B cell (primary cell): ENCODE data around the gene ABHD14A. TPM values are rescaled to one million over a fixed set of nuclear protein-coding genes. Genes with fewer than 3 reads are reported as not detected.
A peak's percentile ranks its signal among the peaks of the same experiment; 100 is the strongest.

Experiments
- ATAC-seq: fragments of 200-7000 bp; cut with Tn5 transposase; one replicate; pipeline ENCODE4 v1.10.0; 2021; ENCODE audit warnings: low read depth, mild to moderate bottlenecking, moderate number of reproducible peaks, moderate library complexity
- CTCF ChIA-PET: fragments of 350-600 bp; sonication (Branson Sonifier 250); formaldehyde crosslinking; loops from one replicate; lab custom pipeline; 2021; ENCODE audit warnings: antibody characterized with exemption, inconsistent platforms; lab: Charles Lee
- POLR2A ChIA-PET: fragments of 350-600 bp; sonication (Branson Sonifier 250); formaldehyde crosslinking; loops from one replicate; lab custom pipeline; 2021; ENCODE audit warnings: antibody characterized with exemption; lab: Charles Lee
- DNase-seq: peaks from one replicate; pipeline ENCODE4 v3.0.0; 2013
- H2AFZ ChIP-seq: 2 replicates; pipeline ENCODE4 v1.6.1; 2012; ENCODE audit warnings: mild to moderate bottlenecking, low read depth, low read length; ENCODE audit not compliant: insufficient read depth, poor library complexity, severe bottlenecking
- H3K27ac ChIP-seq, 2 donors: 1 replicate in 1 of 2; 2 replicates in 1 of 2; pipeline ENCODE4 v1.5.1; 2012 to 2013; ENCODE audit warnings: low read length in 2 of 2, mild to moderate bottlenecking in 2 of 2, moderate library complexity in 1 of 2
- H3K27me3 ChIP-seq, 4 experiments: fragments of 200-600 bp in 1 of 4; sonication (generic) in 1 of 4; replicated peaks in 1 of 4; 1 replicate in 2 of 4; 2 replicates in 2 of 4; pipeline versions ENCODE4 v1.6.1 to v1.7.0; 2013 to 2016; ENCODE audit warnings: low read length in 3 of 4, mild to moderate bottlenecking in 2 of 4, mixed read lengths in 1 of 4, moderate library complexity in 1 of 4; ENCODE audit not compliant: insufficient read depth in 4 of 4, control insufficient read depth in 3 of 4; ENCODE audit errors: control extremely low read depth in 1 of 4
- H3K36me3 ChIP-seq, 2 experiments: replicated peaks in 1 of 2; 1 replicate in 1 of 2; 2 replicates in 1 of 2; pipeline versions ENCODE4 v1.6.1 to v1.7.1; 2013; ENCODE audit warnings: low read length in 1 of 2; ENCODE audit not compliant: insufficient read depth in 2 of 2, control insufficient read depth in 1 of 2; ENCODE audit errors: control extremely low read depth in 1 of 2, extremely low read depth in 1 of 2
- H3K4me1 ChIP-seq, 2 donors: fragments of 200-600 bp in 1 of 2; sonication (generic) in 1 of 2; 1 replicate in 1 of 2; 2 replicates in 1 of 2; pipeline versions ENCODE4 v1.5.1 to v1.6.1; 2013 to 2017; ENCODE audit warnings: low read length in 2 of 2; ENCODE audit not compliant: control insufficient read depth in 2 of 2, insufficient read depth in 2 of 2
- H3K4me2 ChIP-seq: replicated peaks from 2 replicates; pipeline ENCODE3; 2012; ENCODE audit warnings: mild to moderate bottlenecking, low read depth, low read length; ENCODE audit not compliant: poor library complexity, severe bottlenecking
- H3K4me3 ChIP-seq, 5 experiments: fragments of 200-600 bp in 1 of 5; sonication (generic) in 1 of 5; 1 replicate in 3 of 5; 2 replicates in 2 of 5; pipeline versions ENCODE4 v1.5.1 to v1.7.0; 2011 to 2016; ENCODE audit warnings: low read length in 4 of 5, mild to moderate bottlenecking in 4 of 5, low read depth in 2 of 5, control low read depth in 1 of 5, moderate library complexity in 1 of 5; ENCODE audit not compliant: insufficient read depth in 1 of 5; ENCODE audit errors: control extremely low read depth in 1 of 5, extremely low read depth in 1 of 5
- H3K79me2 ChIP-seq: fragments of 200-600 bp; sonication (generic); one replicate; pipeline ENCODE4 v1.6.0; 2016; ENCODE audit warnings: low read length; ENCODE audit not compliant: control insufficient read depth, insufficient read depth
- H3K9ac ChIP-seq: fragments of 200-600 bp; sonication (generic); 2 replicates; pipeline ENCODE4 v1.6.1; 2017; ENCODE audit warnings: mild to moderate bottlenecking, low read length, moderate library complexity
- H3K9me3 ChIP-seq, 3 donors: one replicate each; pipeline versions ENCODE4 v1.6.1 to v1.7.1; 2013; ENCODE audit warnings: low read length in 2 of 3; ENCODE audit not compliant: control insufficient read depth in 2 of 3, insufficient read depth in 1 of 3; ENCODE audit errors: control extremely low read depth in 1 of 3
- H4K20me1 ChIP-seq: 2 replicates; pipeline ENCODE4 v1.6.0; 2012; ENCODE audit warnings: mild to moderate bottlenecking, low read length; ENCODE audit not compliant: insufficient read depth, control insufficient read depth, poor library complexity, severe bottlenecking
- H3K27ac Mint-ChIP-seq: one replicate; pipeline ENCODE4 v1.8.0; 2021; ENCODE audit warnings: mixed read lengths
- H3K27me3 Mint-ChIP-seq: one replicate; pipeline ENCODE4 v1.8.0; 2021; ENCODE audit warnings: mixed read lengths
- H3K4me1 Mint-ChIP-seq: one replicate; pipeline ENCODE4 v1.8.0; 2021; ENCODE audit warnings: mixed read lengths
- H3K4me3 Mint-ChIP-seq: one replicate; pipeline ENCODE4 v1.8.0; 2021; ENCODE audit warnings: mixed read lengths
- H3K9me3 Mint-ChIP-seq: one replicate; pipeline ENCODE4 v1.8.0; 2022; ENCODE audit warnings: mixed read lengths; ENCODE audit not compliant: insufficient read depth
- EZH2 ChIP-seq: IDR thresholded peaks from 2 replicates; pipeline ENCODE4 v1.6.1; 2012; ENCODE audit warnings: borderline replicate concordance, low read depth, mild to moderate bottlenecking, moderate library complexity, low read length; ENCODE audit not compliant: insufficient read depth, poor library complexity, severe bottlenecking
- WGBS: methylation state at CpG from one replicate; pipeline ENCODE4 v1.1.5; 2013; ENCODE audit warnings: missing lambda C conversion rate; ENCODE audit not compliant: insufficient coverage; 5-methylcytosine and 5-hydroxymethylcytosine counted together
- intact Hi-C: fragments of 100-400 bp; cut with micrococcal nuclease; formaldehyde crosslinking; loops from one replicate; pipeline ENCODE4 v1.10.0; 2022
- polyA plus RNA-seq: library from polyadenylated mRNA; depleted of rRNA; stranded (reverse); fragments of >200 nt; gene quantifications from 2 replicates; pipeline ENCODE4 v1.2.3, GENCODE V29; 2012
- total RNA-seq, 2 donors: library from RNA; stranded (reverse); fragments of 120-200 nt in 1 of 2; gene quantifications; 1 replicate in 1 of 2; 2 replicates in 1 of 2; pipeline versions ENCODE4 v1.2.3 to v1.2.4, GENCODE V29; 2013 to 2022
- TF ChIP-seq, protein P1 (sequence below): fragments of 200-600 bp; IDR thresholded peaks from one replicate; pipeline ENCODE4 v1.8.0; 2022; ENCODE audit warnings: antibody characterized with exemption, mild to moderate bottlenecking

The ABHD14A gene
- total and polyA plus RNA-seq, 2 donors (not counting 1 experiment from before 2014, with no cell fraction given) = 11.9 to 28.8 TPM

DNA sequence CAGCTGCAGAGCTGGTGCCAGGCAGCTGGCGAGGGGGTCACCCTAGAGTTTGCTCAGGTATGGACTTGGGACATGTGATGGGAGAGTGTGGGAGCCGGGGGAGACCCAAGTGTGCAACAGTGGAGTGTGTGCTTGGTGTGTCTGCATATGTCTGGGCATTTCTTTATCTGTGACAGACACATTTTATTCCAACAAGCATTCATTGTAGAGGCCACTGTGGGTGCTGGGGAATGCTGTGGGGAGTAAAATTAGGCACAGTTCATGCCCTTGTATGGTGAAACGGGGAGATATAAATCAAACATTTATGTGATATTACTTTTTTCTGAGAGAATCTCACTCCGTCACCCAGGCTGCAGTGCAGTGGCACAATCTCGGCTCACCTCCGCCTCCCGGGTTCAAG is 12.7 kb downstream of the ABHD14A start:
- H3K27me3 ChIP-seq = no peaks in the 10 kb centered on the region
- no peak overlapping the region for H3K9ac ChIP-seq
- TF ChIP-seq, protein P1, sequence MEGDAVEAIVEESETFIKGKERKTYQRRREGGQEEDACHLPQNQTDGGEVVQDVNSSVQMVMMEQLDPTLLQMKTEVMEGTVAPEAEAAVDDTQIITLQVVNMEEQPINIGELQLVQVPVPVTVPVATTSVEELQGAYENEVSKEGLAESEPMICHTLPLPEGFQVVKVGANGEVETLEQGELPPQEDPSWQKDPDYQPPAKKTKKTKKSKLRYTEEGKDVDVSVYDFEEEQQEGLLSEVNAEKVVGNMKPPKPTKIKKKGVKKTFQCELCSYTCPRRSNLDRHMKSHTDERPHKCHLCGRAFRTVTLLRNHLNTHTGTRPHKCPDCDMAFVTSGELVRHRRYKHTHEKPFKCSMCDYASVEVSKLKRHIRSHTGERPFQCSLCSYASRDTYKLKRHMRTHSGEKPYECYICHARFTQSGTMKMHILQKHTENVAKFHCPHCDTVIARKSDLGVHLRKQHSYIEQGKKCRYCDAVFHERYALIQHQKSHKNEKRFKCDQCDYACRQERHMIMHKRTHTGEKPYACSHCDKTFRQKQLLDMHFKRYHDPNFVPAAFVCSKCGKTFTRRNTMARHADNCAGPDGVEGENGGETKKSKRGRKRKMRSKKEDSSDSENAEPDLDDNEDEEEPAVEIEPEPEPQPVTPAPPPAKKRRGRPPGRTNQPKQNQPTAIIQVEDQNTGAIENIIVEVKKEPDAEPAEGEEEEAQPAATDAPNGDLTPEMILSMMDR = no peak
- TF ChIP-seq EZH2 = no peak
- H3K27ac Mint-ChIP-seq = no peak overlapping the region
- peaks cover 0 to 13% of the 10 kb centered on the region in 2 experiments for H3K36me3 ChIP-seq
- H3K27ac ChIP-seq = no peak overlapping the region
- H3K4me2 ChIP-seq = no peak overlapping the region
- no peaks in the 10 kb centered on the region for H3K79me2 ChIP-seq
- no peaks in the 10 kb centered on the region for H3K9me3 Mint-ChIP-seq
- intact Hi-C loops = no loop called here
- H3K4me1 ChIP-seq = peaks cover 2 to 11% of the 10 kb centered on the region in 2 donors
- H2AFZ ChIP-seq = no peak overlapping the region
- no peaks in the 10 kb centered on the region for H3K27me3 Mint-ChIP-seq
- ATAC-seq (no peak), DNase-seq (no peak)
- 95% methylated on average over 6 of the region's 7 CpGs for WGBS
- POLR2A ChIA-PET = no interaction called here
- H3K4me1 Mint-ChIP-seq = peaks cover 20% of the 10 kb centered on the region
- CTCF ChIA-PET = no interaction called here
- no peak overlapping the region for H3K4me3 ChIP-seq
- no peaks in the 10 kb centered on the region for H3K9me3 ChIP-seq
- no peak overlapping the region for H3K4me3 Mint-ChIP-seq
- peaks cover 12% of the 10 kb centered on the region for H4K20me1 ChIP-seq

DNA sequence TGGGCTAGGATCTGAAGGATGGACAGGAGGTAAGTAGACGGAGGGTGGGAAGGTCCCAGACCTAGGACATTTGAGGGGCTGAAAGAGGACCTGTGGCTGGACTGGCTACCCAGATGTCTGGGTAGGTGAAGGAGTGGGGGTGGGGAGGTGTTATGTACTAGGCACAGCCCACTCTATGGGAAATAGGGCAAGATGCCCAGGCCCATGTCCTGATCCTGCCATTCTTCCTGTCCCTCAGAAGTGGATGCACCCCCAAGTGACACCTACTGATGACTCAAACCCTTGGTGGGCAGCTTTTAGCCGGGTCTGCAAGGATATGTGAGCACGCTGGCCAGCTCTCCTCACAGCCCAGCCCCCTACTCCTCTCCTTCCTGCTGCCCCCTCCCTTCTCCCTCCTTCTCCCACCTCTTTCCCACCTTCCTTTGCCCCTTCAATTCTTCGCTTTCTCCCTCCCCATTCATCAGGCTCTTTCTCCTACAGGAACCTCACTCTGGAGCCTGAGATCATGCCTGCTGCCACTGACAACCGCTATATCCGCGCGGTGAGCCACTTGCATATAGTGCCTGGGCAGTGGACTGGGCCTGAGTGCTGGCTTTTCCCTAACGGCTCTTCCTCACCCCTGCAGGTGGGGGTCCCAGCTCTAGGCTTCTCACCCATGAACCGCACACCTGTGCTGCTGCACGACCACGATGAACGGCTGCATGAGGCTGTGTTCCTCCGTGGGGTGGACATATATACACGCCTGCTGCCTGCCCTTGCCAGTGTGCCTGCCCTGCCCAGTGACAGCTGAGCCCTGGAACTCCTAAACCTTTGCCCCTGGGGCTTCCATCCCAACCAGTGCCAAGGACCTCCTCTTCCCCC is 13.7 kb downstream of the ABHD14A start:
- peaks cover 0 to 15% of the 10 kb centered on the region in 2 experiments for H3K36me3 ChIP-seq
- Mint-ChIP-seq H3K27ac (peak overlapping the region; percentile 6), H3K9me3 (no peaks in the 10 kb centered on the region), H3K4me3 (no peak overlapping the region), H3K27me3 (no peaks in the 10 kb centered on the region), H3K4me1 (peaks cover 17% of the 10 kb centered on the region)
- DNase-seq = no peak
- CTCF ChIA-PET = no interaction called here
- POLR2A ChIA-PET = no interaction called here
- H2AFZ ChIP-seq = no peak overlapping the region
- H3K27me3 ChIP-seq = no peaks in the 10 kb centered on the region
- peaks cover 0 to 5% of the 10 kb centered on the region in 2 donors for H3K4me1 ChIP-seq
- 87% methylated on average over 15 of the region's 15 CpGs for WGBS
- peaks cover 18% of the 10 kb centered on the region for H4K20me1 ChIP-seq
- ATAC-seq = no peak
- no peak for TF ChIP-seq EZH2
- TF ChIP-seq, protein P1 = no peak
- no peak overlapping the region for H3K4me3 ChIP-seq
- no peaks in the 10 kb centered on the region for H3K79me2 ChIP-seq
- no peak overlapping the region for H3K27ac ChIP-seq
- intact Hi-C loops = no loop called here
- H3K9ac ChIP-seq = no peak overlapping the region
- no peaks in the 10 kb centered on the region for H3K9me3 ChIP-seq
- no peak overlapping the region for H3K4me2 ChIP-seq
